Measurements from ENCODE around the gene EFHD1.
A peak's percentile ranks its signal among the peaks of the same experiment; 100 is the strongest.
"Not testable (repeated sequence)": the region's sequence is repeated elsewhere in the genome, so short reads cannot be mapped to it uniquely, and the experiment has no call there.

The EFHD1 gene

GRCh38 chr2:232697059-232697806 lies 63.8 kb downstream of the EFHD1 start, which contains the start of gene GIGYF2:
TSS of gene GIGYF2 (plus strand) at chr2:232697331. CDS start at chr2:232735198, 37,867 bp downstream.
- DNase-seq, result peak; percentile 94

- peak; percentile 52 for DNase-seq
Observed at GRCh38 chr2:232697807-232698110, 64.4 kb downstream of the EFHD1 start.

DNA sequence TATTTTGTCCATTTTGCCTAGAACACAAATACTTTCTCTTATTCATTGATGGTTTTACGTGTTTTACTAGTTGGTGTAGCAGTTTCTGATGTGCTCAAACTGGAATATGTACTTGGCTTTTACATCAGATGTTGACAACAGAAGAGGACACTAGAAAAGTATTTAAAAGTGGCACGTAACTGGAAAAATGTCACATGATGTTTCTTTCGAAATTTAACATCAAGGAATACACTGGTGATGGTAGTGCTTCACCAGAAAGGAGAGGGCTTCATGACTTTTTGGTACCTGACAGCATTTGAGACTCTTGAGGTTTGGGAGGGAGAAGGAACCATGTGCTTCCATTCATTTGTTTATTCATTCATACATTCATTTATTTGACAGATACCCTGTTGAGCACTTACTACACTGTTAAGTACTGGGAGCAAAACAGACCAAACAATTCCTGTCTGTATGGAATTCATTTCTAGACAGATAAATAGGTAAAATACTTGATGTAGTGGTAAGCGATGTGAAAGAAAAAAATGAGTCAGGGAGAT lies 65.2 kb downstream of the EFHD1 start:
- no peak for DNase-seq

DNA sequence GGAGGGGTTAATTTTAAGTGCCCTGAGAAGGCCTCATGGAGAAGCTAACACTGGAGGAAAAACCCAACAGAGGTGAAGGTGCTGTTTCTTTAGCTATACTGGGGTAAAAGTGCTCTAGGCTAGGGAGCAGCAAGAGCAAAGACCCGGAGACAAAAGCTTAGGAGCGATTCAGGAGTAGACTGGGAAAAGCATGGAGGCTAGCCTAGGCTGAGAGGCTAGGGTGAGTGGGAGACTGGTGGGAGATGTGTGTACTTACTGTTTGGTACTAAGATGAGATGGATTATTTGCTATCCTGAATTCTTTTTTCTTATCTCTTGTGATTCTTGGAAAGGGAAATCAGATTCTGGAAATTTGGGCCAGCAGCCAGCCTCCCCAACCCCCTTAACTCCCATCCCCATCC lies 65.7 kb downstream of the EFHD1 start:
- DNase-seq, result peak; percentile 14

DNA sequence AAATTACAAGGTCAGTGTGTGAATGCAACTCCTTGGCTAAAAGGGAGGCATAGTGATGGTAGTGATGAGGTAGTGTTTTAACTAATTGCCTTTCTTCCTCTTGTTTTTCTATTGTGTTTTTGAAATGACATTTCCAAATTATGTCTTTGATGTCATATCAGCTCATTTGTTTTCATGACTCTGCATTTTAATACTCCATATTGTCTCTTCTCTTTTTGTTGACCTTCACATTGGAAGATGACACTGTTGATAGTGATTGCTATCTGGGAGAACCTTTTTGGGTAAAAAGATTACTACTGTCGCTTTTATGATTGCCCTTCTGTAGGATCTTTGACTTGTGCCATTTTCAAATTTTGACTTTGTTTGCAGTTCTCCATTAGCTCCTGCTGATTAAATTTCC lies 66.8 kb downstream of the EFHD1 start:
- no peak for DNase-seq

- no peak for DNase-seq
Observed at GRCh38 chr2:232707076-232707475, 73.7 kb downstream of the EFHD1 start.

DNA sequence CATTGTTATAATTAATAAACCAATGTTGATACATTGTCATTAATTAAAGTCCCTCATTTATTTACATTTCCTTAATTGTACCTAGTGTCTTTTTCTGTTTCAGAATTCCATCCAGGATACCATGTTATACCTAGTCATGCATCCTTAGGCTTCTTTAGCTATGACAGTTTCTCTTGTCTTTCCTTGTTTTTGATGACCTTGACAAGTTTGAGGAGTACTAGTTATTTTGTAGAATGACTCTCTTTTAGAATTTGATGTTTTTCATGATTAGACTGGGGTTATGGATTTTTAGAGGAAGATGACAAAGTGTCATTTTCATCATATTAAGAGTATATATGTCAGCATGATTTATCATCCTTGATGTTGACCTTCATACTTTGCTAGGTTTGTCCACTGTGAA lies 80.1 kb downstream of the EFHD1 start:
- no peak for DNase-seq

DNA sequence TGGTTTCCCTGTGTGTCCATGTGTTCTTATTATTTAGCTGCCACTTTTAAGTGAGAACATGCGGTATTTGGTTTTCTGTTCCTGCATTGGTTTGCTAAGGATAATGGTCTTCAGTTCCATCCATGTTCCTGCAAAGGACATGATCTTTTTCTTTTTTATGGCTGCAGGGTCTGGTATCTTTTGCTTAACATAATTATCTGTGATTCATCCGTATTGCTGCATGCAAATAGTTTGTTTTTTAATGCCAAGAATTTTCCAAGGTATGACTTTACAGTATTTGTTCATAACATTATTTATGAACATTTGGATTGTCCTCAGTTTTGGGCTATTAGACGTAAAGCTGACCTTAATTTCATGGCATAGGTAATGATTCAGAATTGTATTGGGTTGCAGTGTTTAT lies 81.6 kb downstream of the EFHD1 start:
- no peak for DNase-seq

DNA sequence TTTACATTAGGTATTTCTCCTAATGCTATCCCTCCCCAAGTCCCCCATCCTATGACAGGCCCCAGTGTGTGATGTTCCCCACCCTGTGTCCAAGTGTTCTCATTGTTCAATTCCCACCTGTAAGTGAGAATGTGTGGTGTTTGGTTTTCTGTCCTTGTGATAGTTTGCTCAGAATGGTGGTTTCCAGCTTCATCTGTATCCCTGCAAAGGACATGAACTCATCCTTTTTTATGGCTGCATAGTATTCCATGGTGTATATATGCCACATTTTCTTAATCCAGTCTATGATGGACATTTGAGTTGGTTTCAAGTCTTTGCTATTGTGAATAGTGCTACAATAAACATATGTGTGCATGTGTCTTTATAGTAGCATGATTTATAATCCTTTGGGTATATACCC lies 86.7 kb downstream of the EFHD1 start:
- not testable (repeated sequence) for DNase-seq

DNA sequence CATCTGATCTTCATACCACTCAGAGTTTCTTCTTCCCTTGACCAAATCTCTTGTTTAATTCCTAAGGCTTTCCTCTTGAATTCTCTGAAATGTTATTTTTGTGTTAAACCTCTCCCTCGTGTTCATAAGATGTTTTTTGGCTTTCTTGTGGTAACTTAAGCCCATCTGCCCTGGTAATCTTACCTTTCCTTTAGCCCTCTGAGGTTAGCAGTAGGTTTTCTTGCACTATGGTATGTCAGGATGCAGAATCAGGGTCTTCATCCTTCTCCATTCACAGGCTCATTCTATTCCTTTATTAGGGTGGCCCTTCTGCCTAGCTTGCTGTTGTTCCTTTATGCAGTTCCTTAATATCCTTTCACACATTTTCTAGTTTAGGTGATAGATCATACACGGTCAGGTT lies 87.9 kb downstream of the EFHD1 start:
- DNase-seq, result no peak

- no peak for DNase-seq
Observed at GRCh38 chr2:232721882-232722281, 88.5 kb downstream of the EFHD1 start.

GRCh38 chr2:232723027-232723426 lies 89.6 kb downstream of the EFHD1 start:
- no peak for DNase-seq

DNA sequence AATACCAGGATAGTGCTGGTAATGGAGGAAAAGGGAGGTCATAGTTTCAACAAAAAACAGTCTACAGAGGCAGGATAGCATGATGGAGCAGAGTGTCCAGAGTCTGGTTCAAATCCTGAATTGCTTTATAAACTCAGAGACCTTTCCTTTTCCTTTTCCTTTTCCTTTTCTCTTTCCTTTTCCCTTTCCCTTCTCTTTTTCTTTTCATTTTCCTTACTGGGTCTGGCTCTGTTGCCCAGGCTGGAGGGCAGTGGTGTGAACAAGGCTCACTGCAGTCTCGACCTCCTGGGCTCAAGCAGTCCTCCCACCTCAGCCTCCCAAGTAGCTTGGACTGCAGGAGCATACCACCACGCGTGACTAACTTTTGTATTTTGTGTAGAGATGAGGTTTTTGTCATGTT lies 95.4 kb downstream of the EFHD1 start:
- DNase-seq, result no peak

DNA sequence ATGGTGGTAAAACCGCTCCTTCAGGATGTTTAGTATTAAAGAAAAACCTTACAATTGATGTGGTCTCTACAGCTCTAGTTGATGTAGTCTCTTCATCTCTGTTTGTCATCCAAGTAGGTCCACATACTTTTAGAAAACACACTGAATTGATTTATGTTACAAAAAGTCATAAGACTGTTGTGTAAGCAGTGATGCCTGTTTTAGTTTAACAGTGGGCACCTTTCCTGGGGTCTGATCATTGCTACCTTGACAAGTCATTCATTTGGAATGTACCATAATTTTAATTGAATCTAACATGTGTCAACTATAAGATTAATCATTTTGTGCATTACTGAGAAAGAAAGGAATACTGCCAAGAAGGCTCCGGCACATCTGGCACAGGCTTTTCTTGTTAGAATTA lies 98.1 kb downstream of the EFHD1 start:
- no peak for DNase-seq
